Activated CD4-positive, alpha-beta T cell treated with anti-CD3 and anti-CD28 coated beads for 24 hours (primary cell): ENCODE measurements around the gene NKX2-1.
"Not testable (repeated sequence)": the region's sequence is repeated elsewhere in the genome, so short reads cannot be mapped to it uniquely, and the experiment has no call there.

ENCODE experiments used
- DNase-seq, 2 donors: peaks; one replicate each; pipeline ENCODE4 v3.0.0-alpha.2; 2020; ENCODE audit warnings: low read depth in 2 of 2

NKX2-1 gene

DNA sequence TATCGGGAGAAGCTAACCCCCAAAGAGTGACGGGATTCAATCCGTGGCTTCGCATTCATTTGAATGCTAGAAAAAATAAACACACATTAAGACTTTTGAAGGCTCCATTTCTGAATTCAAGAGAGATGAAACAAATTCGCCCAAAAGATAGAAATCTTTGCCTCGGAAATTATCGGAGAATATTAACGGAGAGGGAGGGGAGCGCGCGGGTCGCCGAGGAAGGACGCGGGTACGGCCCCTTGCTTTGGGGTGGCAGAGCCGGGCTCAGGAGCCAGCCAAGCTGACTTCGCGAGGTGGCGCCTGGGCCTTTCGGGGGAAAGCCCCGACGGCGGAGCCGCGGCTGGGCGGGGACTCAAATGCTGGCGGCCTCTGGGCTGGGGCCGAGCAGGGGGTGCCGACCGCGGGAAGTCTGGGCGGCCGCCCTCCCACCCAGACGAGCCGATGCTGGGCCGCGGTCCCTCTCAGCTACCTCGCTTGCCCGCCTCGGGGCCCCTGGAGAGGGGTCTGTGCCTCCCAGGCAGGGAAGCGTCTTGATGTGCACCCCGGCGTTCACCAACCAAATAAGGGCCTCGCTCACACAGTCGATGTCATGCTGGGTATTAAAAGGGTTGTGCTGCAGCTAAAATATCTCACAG is 14.7 kb downstream of the NKX2-1 start:
- DNase-seq, result no peak

DNA sequence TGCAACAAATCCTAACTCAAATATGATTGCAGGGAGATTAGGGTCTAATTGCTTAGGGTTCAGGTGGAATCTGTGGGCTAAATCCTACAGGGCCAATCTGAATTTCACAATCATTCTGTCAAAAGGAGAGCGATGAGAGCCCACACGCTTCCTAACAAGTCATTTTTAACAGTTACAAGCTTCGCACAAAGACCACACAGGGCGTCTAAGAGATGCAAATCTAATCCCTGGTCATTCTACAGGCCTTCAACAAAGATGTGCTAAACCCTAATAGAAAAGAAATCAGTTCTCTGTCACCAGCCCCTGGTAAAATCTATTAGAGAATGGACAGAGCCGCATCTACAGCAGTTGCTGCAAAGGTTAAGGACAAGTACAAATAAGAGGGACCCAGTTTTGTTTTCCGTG is 15.3 kb downstream of the NKX2-1 start:
- DNase-seq, result no peak

DNA sequence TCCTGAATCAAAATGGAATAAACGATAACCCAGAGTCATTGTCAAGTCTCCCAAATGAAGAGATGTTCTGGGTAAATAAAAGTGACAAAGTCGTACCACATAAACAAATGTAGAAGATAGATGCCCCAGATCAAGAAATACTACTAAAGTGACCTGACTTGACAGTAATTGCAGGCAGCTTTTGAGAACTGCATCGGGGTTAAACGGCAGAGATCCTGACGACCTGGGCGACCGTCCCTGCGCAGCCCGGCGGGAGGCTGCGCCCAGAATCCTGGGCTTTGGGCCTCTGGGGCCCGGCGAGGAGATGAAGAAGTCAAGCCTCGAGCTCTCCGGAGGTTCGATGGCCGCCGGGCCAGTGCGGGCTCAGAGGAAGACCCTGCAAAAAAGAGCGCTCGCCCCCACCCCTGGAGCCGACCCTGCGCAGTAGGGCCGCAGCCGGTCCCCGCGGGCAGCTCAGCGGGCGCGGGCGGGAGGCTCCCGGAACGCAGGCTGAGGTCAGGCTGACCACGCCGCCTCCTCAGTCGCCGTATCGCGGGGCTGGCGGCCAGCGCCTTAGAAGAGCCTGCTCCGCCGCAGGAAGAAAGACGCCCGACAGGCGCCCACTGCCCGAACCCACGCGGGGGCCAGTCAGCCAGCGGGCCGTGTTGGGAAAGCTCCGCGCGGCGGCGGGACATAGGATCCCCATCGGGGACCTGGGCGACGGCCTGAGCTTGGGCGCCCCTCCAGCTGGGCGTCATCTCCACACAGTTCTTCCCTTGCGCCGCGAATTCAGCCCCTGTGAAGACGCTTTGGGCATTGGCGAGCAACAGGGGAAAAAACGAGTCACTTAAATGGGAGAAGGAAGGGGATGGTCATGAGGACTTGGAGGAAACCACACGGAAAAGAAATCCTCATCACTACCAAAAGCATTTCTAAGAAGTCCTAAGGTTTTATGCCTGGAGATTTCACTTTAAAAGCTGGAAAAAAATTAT is 16.0 kb downstream of the NKX2-1 start:
- DNase-seq, result no peak

DNA sequence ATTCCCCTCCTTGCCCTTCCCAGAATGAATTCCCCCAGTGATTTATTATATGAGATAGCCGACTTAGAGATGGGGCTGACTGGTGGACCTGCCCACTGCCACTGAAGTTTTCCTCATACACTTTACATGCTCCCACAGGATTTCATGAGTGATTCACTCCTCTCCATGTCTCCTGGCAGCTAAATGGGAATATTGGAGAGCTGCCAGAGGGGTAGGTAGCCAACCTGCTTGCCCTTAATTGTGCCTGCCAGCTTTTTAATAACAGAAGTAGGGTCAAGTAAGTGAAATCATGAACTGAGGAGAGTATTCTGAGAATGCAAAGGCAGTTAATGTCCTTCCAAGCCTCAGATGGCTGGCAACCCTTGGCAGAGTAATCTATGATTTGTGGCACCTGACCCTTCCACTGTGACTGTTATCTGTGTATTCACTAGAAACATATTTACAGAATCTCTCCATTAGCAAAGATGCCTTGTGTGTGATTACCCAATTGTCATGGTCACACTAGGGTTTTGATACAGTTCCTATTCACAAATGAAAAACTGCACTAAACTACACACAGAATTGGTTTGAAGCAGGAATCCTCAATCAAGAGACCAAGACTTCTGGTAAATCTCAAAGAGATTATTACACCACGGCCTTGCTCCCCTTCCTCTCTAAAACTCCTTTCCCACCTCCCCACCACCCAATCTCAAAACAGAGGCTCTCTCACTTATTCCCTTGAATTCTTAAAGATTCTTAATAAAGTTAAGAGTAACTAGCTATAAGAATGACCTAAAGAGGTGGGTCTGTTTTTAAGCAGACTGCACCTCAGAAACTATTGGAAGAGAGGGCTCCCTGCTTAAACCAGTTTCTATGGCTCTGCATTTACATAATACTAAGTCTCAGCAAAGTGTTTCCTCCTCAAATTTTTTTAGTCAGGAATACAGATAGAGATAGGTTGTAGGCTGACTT is 17.2 kb downstream of the NKX2-1 start:
- no peak for DNase-seq

DNA sequence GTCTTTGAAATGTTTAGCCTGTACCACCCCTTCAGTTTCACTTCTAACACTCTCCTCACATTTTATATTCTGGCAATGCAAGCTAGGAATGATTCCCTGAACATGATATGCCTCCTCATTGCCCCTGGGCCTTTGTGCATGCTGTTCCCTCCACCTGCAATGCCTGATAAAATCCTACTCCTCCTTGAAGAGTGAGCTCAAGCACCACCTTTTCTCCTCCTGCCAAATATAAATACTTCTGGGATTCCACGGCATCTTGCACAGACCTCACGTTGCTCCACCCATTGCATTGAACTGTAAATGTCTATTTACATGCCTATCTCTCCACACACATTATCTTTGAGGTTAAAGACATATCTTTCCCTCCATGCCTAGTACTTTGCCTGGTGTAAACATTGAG is 21.1 kb downstream of the NKX2-1 start:
- no peak for DNase-seq

DNA sequence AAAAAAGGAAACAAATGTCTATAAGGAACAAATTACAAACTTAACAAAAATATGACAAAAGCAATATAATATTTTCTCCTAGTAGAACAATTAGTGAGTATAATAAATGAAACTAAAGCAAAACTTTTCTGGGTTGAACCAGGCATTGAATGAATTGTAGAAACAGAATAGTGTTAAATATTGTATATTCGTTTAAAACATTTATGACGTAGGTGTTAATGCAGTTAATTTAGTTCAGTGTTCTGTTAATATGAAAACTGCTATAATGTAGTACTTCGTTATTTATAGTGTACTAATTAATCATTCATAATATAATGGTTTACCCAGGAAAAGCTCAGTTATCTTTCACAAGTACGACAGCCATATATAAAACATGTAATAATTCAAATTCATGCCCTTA is 23.7 kb downstream of the NKX2-1 start:
- DNase-seq, result no peak

DNA sequence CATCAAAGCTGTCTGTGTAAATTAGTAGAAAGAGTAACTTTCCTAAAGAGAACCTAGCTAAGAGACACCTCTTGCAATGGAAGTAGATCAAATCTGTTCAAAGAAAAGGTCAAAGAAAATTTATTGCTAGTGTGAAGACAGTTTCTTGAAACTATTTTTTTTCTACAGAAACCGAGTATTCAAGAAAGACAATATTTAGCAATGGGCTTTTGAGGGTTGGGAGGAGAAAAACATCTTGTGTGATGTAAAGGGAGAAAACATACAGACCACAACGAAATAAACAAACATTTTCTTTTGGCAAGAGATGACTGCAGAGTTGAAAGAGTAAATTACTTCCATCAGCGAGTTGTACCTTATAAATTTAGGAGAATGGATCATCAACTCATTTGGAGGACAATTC is 24.4 kb downstream of the NKX2-1 start:
- no peak for DNase-seq

DNA sequence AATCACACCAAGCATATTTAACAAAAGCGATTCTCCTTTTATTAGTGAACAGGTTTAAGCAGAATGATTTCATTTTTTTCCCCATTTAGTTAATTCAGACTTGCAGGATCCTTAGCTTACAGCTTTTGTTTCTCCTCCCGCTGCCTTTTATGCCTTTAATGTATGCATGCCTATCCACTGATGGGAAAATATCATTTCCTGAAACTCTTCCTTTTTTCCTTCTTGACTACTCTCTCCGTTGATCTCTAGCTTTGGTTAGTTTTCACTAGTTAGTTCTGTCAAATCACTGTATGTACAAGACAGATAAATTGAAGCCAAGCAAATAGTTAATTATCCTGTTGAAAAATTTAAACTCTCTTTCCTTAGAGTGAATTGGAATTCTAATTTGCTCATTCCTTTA is 26.3 kb downstream of the NKX2-1 start:
- no peak for DNase-seq

DNA sequence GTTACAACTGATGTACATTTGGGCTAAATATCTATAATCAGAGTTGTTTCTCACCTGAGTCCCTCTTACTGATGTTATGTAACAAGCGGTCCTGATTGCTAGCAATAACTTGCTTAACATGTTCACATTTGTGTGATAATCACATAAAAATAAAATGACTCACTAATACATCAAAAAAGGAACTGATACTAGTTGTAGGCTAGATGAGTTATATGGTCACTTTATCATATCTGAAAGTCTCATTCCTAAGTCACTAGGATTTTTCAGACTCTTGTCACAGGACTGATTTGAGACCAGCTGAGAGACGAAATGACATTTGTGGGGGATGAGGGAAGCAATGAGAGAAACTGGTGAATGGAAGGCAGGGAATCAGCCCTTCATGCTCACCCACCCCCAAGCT is 34.3 kb downstream of the NKX2-1 start:
- no peak for DNase-seq

DNA sequence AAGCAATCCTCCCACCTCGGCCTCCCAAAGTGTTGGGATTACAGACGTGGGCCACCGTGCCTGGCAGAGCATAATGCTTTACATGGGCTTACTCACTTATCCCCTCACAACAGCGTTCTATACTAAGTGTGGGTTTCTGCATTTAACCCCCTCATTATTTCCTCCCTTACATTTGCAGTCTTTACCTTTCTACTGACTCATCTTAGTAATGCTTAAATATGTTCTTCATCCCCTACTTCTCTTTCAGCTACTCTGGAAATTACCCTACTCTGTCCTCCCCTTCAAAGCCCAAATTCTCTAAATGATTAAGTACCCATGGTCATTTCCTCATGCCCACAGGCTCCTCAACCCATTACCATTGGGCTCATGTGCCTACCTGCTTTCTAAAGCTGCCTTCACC is 40.7 kb downstream of the NKX2-1 start:
- no peak for DNase-seq

DNA sequence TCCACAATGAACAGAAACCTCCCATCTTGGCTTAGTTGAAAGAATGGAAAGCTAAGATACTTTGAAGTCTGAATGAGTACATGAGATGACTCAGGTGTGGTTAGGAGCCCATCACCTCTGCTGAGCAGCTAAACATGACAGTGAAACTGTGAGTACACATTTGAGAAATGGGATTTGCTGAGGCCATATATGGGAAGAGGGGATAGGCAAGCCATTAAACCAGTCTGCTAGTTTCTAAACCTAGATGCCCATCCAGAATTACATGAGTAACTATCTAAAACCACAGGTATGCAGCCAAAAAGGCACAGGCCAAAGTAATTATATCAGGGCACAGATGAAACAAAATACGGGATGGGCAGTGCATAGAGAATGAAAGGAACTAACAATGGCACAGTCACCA is 41.2 kb downstream of the NKX2-1 start:
- no peak for DNase-seq

DNA sequence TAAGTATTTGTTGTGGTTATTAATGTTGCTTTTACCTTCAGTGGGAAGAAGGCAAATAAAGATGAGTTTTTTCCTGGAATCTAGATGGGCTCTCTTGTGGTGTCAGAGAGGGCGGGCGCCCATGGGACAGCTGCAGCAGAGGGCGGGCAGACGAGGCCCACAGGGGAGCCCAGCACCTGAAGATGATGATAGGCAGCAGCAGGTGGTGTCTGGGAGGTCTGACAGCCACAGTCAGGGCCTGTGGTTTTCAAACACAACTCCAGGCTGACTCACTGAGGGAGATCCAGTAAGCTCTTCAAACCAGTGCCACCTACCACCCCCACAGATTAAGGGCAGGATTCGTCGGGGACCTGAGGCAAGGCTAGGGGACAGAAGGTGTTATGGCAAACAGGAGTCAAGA is 42.8 kb downstream of the NKX2-1 start:
- DNase-seq, result no peak

DNA sequence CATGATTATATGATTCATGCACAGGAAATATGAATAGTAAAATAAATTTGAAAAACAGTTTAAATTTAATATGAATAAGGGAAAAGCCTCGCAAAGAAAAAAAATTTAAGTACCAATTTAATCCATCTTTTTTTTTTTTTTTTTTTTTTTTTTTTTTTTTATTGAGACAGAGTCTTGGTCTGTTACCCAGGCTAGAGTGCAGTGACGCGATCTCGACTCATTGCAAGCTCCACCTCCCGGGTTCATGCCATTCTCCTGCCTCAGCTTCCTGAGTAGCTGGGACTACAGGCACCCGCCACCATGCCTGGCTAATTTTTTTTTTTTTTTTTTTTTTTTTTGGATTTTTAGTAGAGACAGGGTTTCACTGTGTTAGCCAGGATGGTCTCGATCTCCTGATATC is 44.0 kb downstream of the NKX2-1 start:
- not testable (repeated sequence) for DNase-seq

DNA sequence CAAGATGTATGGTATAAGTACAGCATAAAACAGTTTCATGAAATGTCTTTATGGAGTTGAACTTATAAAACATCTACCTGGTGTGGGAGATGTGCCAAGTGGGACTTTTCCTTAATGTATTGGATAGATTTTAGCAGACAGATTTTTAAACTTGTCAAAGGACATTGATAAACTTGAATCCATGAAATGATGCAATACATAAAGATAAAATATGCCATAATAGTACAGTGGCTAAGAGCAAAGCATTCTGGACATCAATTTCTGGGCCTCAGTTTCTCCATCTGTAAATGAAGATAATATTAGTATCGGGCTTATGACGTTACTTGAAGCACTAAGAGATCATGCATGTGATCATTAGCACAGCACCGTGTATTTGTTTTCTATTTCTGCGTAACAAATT is 45.4 kb downstream of the NKX2-1 start:
- no peak for DNase-seq

DNA sequence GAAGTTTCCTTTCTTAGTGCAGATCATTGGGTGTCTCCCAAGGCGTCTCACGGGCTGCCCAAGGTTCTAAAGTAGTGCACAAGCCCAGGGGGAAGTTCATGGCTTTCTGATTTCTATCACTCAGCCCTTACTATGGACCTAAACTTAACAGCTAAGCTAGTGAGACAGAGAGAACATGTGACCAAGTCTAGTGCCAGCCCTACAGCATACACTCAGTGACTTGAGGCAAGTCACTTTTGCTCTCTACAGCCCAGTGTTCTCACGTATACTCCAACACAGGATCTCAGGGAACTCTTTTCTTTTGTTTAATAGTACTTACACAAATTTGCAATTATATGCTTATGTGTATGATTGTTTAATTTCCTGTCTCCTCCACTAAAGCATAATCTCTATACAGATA is 48.6 kb downstream of the NKX2-1 start:
- no peak for DNase-seq

DNA sequence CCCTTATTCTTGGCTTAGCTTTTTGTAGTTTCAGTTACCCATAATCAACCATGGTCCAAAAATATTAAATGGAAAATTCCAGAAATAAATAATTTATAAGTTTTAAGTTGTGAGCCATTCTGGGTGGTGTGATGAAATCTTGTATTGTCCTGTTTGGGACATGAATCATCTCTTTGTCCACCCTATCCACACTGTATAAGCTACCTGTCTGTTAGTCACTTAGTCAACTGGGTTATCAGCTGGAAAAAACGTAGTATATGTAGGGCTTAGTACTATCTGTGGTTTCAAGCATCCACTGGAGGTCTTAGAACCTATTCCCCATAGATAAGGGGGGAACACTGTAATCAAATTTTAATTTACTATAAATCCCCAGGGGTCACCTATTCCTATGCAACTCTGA is 52.7 kb downstream of the NKX2-1 start:
- DNase-seq, result no peak
